OCI-LY3 (cell line): ENCODE results near the gene KRT79.

Source experiments
- EZH2phosphoT487 ChIP-seq: fragments of 200-600 bp; shearing (Covaris generic); IDR thresholded peaks from 2 replicates; pipeline ENCODE4 v1.6.1; 2018; ENCODE audit warnings: antibody characterized with exemption, mixed run types, low read depth
- TF ChIP-seq, protein P1 (sequence below): fragments of 200-600, 300-600 bp; sonication (generic); IDR thresholded peaks from 2 replicates; pipeline ENCODE4 v1.5.1; 2014; ENCODE audit warnings: antibody characterized with exemption, low read length, low read depth

- TF ChIP-seq, protein P1, sequence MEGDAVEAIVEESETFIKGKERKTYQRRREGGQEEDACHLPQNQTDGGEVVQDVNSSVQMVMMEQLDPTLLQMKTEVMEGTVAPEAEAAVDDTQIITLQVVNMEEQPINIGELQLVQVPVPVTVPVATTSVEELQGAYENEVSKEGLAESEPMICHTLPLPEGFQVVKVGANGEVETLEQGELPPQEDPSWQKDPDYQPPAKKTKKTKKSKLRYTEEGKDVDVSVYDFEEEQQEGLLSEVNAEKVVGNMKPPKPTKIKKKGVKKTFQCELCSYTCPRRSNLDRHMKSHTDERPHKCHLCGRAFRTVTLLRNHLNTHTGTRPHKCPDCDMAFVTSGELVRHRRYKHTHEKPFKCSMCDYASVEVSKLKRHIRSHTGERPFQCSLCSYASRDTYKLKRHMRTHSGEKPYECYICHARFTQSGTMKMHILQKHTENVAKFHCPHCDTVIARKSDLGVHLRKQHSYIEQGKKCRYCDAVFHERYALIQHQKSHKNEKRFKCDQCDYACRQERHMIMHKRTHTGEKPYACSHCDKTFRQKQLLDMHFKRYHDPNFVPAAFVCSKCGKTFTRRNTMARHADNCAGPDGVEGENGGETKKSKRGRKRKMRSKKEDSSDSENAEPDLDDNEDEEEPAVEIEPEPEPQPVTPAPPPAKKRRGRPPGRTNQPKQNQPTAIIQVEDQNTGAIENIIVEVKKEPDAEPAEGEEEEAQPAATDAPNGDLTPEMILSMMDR, result no peak
- TF ChIP-seq EZH2phosphoT487, result no peak
Observed at GRCh38 chr12:52876372-52876771, 42.3 kb upstream of the KRT79 start.
